ENCODE results near the gene MBD5.

Gene MBD5

GRCh38 chr2:148130581-148130980 is 109.7 kb downstream of the MBD5 start:
- DNase-seq (ENCODE audit: low spot score in 2 of 2), result no peak
- H3K27ac Mint-ChIP-seq, result no peak overlapping the region
- H3K4me3 Mint-ChIP-seq, result no peak overlapping the region

GRCh38 chr2:148132412-148132811 is 111.5 kb downstream of the MBD5 start:
- H3K4me3 Mint-ChIP-seq, result no peak overlapping the region
- H3K9me3 Mint-ChIP-seq, result no peaks in the 10 kb centered on the region
- DNase-seq (ENCODE audit: low spot score in 2 of 2) (no peak), ATAC-seq (no peak)
- H3K36me3 Mint-ChIP-seq, result no peaks in the 10 kb centered on the region
- H3K27ac Mint-ChIP-seq, result no peak overlapping the region
- H3K4me1 Mint-ChIP-seq, result no peaks in the 10 kb centered on the region

More at GRCh38 chr2:148130581-148130980, 109.7 kb downstream of the MBD5 start:
- Mint-ChIP-seq H3K4me1 (no peaks in the 10 kb centered on the region), H3K9me3 (no peaks in the 10 kb centered on the region), H3K36me3 (no peaks in the 10 kb centered on the region)
- no peak for ATAC-seq

GRCh38 chr2:148135705-148136104 is 114.8 kb downstream of the MBD5 start:
- Mint-ChIP-seq H3K4me1 (no peaks in the 10 kb centered on the region), H3K9me3 (no peaks in the 10 kb centered on the region), H3K36me3 (no peaks in the 10 kb centered on the region), H3K27ac (no peak overlapping the region), H3K4me3 (no peak overlapping the region)
- ATAC-seq (no peak), DNase-seq (ENCODE audit: low spot score in 2 of 2) (no peak)

- no peaks in the 10 kb centered on the region for H3K9me3 Mint-ChIP-seq
- H3K4me1 Mint-ChIP-seq, result no peaks in the 10 kb centered on the region
- no peaks in the 10 kb centered on the region for H3K36me3 Mint-ChIP-seq
- ATAC-seq (no peak), DNase-seq (ENCODE audit: low spot score in 2 of 2) (no peak)
- no peak overlapping the region for H3K4me3 Mint-ChIP-seq
- no peak overlapping the region for H3K27ac Mint-ChIP-seq
Observed at GRCh38 chr2:148136441-148136840, 115.5 kb downstream of the MBD5 start.

- DNase-seq (ENCODE audit: low spot score in 2 of 2), result no peak
Observed at GRCh38 chr2:148161909-148162435, 141.1 kb downstream of the MBD5 start.

GRCh38 chr2:148162871-148163270 is 142.0 kb downstream of the MBD5 start:
- H3K27ac Mint-ChIP-seq, result no peak overlapping the region
- H3K4me1 Mint-ChIP-seq, result no peaks in the 10 kb centered on the region

More at GRCh38 chr2:148161909-148162435, 141.1 kb downstream of the MBD5 start:
- H3K4me3 Mint-ChIP-seq, result no peak overlapping the region
- no peak overlapping the region for H3K27ac Mint-ChIP-seq
- H3K9me3 Mint-ChIP-seq, result no peaks in the 10 kb centered on the region
- ATAC-seq, result no peak
- H3K36me3 Mint-ChIP-seq, result no peaks in the 10 kb centered on the region
- no peaks in the 10 kb centered on the region for H3K4me1 Mint-ChIP-seq

GRCh38 chr2:148165975-148166374 is 145.1 kb downstream of the MBD5 start:
- Mint-ChIP-seq H3K27ac (no peak overlapping the region), H3K4me1 (no peaks in the 10 kb centered on the region), H3K36me3 (no peaks in the 10 kb centered on the region), H3K9me3 (no peaks in the 10 kb centered on the region), H3K4me3 (no peak overlapping the region)
- DNase-seq (ENCODE audit: low spot score in 2 of 2) (no peak), ATAC-seq (no peak)

More at GRCh38 chr2:148162871-148163270, 142.0 kb downstream of the MBD5 start:
- no peak for DNase-seq (ENCODE audit: low spot score in 2 of 2)
- H3K36me3 Mint-ChIP-seq, result no peaks in the 10 kb centered on the region
- no peak overlapping the region for H3K4me3 Mint-ChIP-seq
- no peaks in the 10 kb centered on the region for H3K9me3 Mint-ChIP-seq
- no peak for ATAC-seq

GRCh38 chr2:148167241-148167766 is 146.4 kb downstream of the MBD5 start:
- ATAC-seq (no peak), DNase-seq (ENCODE audit: low spot score in 2 of 2) (no peak)
- Mint-ChIP-seq H3K9me3 (no peaks in the 10 kb centered on the region), H3K4me3 (no peak overlapping the region), H3K4me1 (no peaks in the 10 kb centered on the region), H3K27ac (no peak overlapping the region), H3K36me3 (no peaks in the 10 kb centered on the region)

GRCh38 chr2:148167855-148168254 is 147.0 kb downstream of the MBD5 start:
- no peak for ATAC-seq
- DNase-seq (ENCODE audit: low spot score in 2 of 2), result no peak
- H3K9me3 Mint-ChIP-seq, result no peaks in the 10 kb centered on the region
- H3K4me1 Mint-ChIP-seq, result no peaks in the 10 kb centered on the region
- H3K4me3 Mint-ChIP-seq, result no peak overlapping the region
- no peak overlapping the region for H3K27ac Mint-ChIP-seq
- H3K36me3 Mint-ChIP-seq, result no peaks in the 10 kb centered on the region

GRCh38 chr2:148172131-148172753 is 151.4 kb downstream of the MBD5 start:
- no peaks in the 10 kb centered on the region for H3K4me1 Mint-ChIP-seq

GRCh38 chr2:148173168-148173567 is 152.3 kb downstream of the MBD5 start:
- no peaks in the 10 kb centered on the region for H3K36me3 Mint-ChIP-seq
- H3K27ac Mint-ChIP-seq, result no peak overlapping the region
- H3K4me1 Mint-ChIP-seq, result no peaks in the 10 kb centered on the region

More at GRCh38 chr2:148172131-148172753, 151.4 kb downstream of the MBD5 start:
- DNase-seq (ENCODE audit: low spot score in 2 of 2), result no peak
- Mint-ChIP-seq H3K27ac (no peak overlapping the region), H3K9me3 (no peaks in the 10 kb centered on the region), H3K4me3 (no peak overlapping the region), H3K36me3 (no peaks in the 10 kb centered on the region)
- no peak for ATAC-seq

GRCh38 chr2:148177559-148177958 is 156.7 kb downstream of the MBD5 start:
- no peak overlapping the region for H3K4me3 Mint-ChIP-seq
- ATAC-seq (no peak), DNase-seq (ENCODE audit: low spot score in 2 of 2) (no peak)
- H3K9me3 Mint-ChIP-seq, result no peaks in the 10 kb centered on the region
- no peaks in the 10 kb centered on the region for H3K4me1 Mint-ChIP-seq
- H3K27ac Mint-ChIP-seq, result no peak overlapping the region
- H3K36me3 Mint-ChIP-seq, result peaks cover 19% of the 10 kb centered on the region

More at GRCh38 chr2:148173168-148173567, 152.3 kb downstream of the MBD5 start:
- Mint-ChIP-seq H3K9me3 (no peaks in the 10 kb centered on the region), H3K4me3 (no peak overlapping the region)
- DNase-seq (ENCODE audit: low spot score in 2 of 2) (no peak), ATAC-seq (no peak)

GRCh38 chr2:148179724-148180123 is 158.8 kb downstream of the MBD5 start:
- no peaks in the 10 kb centered on the region for H3K9me3 Mint-ChIP-seq
- H3K36me3 Mint-ChIP-seq, result peaks cover 28% of the 10 kb centered on the region
- ATAC-seq (no peak), DNase-seq (ENCODE audit: low spot score in 2 of 2) (no peak)
- H3K27ac Mint-ChIP-seq, result no peak overlapping the region
- H3K4me3 Mint-ChIP-seq, result no peak overlapping the region
- H3K4me1 Mint-ChIP-seq, result no peaks in the 10 kb centered on the region

GRCh38 chr2:148184976-148185375 is 164.1 kb downstream of the MBD5 start:
- Mint-ChIP-seq H3K27ac (no peak overlapping the region), H3K36me3 (peaks cover 17% of the 10 kb centered on the region), H3K4me3 (no peak overlapping the region), H3K9me3 (no peaks in the 10 kb centered on the region), H3K4me1 (no peaks in the 10 kb centered on the region)
- no peak for ATAC-seq
- DNase-seq (ENCODE audit: low spot score in 2 of 2), result no peak

- Mint-ChIP-seq H3K36me3 (no peaks in the 10 kb centered on the region), H3K4me3 (no peak overlapping the region), H3K27ac (no peak overlapping the region), H3K9me3 (no peaks in the 10 kb centered on the region), H3K4me1 (no peaks in the 10 kb centered on the region)
- ATAC-seq (no peak), DNase-seq (ENCODE audit: low spot score in 2 of 2) (no peak)
Observed at GRCh38 chr2:148194882-148195281, 174.0 kb downstream of the MBD5 start.

Measured in stimulated activated effector memory CD8-positive, alpha-beta T cell treated with anti-CD3 and anti-CD28 coated beads, Interleukin-12 subunit alpha, Interleukin-12 subunit beta, amount 100 ng/mL, for 72 hours (primary cell).